Measurements from ENCODE around the gene PRLR.
"Not testable (repeated sequence)": the region's sequence is repeated elsewhere in the genome, so short reads cannot be mapped to it uniquely, and the experiment has no call there.

PRLR gene

GRCh38 chr5:35230038-35230611, at the start of gene PRLR:
PRLR (minus strand) TSS chr5:35230487; CDS start chr5:35089620, 140,867 bp downstream.
- no peak for DNase-seq

DNA sequence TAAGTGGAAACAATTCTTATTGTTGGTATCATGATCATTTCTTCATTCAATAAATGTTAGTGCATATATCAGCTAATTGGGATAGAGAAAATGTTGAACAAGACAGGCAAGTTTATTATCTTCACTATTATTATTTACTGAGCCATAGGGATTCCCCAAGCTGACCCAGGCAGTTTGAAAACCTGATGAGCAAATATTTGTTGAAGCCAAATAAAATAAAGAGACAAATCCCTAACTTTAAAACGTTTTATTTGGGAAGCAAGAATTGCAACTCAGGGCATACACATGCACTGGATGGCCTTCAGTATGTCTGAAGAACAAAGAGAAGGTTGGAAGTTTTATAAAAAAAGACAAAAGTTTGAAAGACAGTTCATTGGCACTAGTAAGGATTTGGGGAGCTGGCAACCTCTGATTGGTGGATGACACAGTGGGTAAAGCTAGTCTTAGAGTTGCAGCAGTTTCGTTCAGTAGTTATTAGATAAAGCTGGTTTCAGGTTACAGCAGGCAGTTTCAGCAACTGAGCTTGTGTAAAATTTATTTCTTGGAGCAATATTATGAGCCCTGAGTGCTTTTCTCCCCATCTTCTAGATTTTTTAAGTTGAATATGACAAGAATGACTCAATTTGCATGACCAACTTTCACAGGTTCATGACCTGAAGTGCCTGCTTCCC, 44.7 kb upstream of the PRLR start:
- DNase-seq: no peak

- no peak for DNase-seq
These were observed 38.7 kb upstream of the PRLR start for GRCh38 chr5:35269006-35269405.

- DNase-seq: no peak
These were observed 36.0 kb upstream of the PRLR start for GRCh38 chr5:35266276-35266675.

- no peak for DNase-seq
These were observed 34.2 kb upstream of the PRLR start for GRCh38 chr5:35264509-35264908.

DNA sequence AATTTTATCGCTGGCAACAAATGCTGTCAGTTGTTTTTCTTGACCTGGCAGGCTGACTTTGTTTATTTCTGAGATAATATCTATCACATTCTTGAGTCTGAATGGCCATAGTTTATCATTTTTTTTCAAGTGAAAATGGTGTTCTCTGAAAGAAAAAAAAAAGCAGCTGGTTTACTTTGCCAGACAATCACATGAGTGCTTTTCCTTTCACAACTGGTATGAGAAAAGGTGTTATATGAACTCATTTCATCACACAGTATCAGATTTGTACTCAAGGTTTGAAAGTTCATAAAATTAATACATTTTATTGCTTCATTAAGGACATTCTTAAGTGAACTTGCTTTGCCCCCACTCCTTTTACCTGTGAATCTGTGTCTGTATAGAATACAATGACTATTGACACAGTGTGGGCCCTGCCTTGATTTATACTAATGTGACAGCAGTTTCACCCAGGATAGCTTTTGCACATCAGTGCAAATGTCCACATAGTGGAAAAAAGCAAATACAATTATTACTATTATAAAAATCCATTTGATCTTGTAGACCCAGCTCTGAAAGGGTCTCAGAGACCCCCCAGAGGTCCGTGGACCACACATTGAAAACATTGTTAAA, 33.1 kb upstream of the PRLR start:
- no peak for DNase-seq

DNA sequence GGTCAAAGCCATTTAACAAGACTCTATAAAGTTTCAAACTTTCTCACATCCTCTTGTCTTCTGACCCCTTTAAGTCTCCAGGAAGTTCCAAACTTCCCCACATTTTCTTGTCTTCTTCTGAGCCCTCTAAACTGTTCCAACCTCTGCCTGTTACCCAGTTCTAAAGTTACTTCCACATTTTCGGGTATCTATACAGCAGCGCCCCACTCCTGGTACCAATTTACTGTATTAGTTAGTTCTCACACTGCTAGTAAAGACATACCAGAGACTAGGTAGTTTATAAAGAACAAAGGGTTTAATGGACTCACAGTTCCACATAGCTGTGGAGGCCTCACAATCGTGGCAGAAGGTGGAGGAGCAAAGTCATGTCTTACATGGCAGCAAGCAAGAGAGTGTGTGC, 23.3 kb upstream of the PRLR start:
- DNase-seq: no peak

DNA sequence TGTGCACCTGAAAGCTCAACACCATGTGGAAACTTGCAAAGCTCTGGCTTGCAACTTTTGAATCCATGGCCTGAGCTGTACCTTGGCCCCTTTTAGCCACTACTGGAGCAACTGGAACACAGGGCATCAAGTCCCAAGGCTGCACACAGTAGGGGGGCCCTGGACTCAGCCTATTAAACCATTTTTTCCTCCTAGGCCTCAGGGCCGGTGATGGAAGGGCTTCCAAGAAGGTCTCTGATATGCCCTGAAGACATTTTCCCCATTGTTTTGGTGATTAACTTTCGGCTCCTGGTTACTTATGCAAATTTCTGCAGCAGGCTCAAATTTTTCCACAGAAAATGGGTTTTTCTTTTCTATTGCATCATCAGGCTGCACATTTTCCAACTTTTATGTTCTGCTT, 22.7 kb upstream of the PRLR start:
- no peak for DNase-seq

DNA sequence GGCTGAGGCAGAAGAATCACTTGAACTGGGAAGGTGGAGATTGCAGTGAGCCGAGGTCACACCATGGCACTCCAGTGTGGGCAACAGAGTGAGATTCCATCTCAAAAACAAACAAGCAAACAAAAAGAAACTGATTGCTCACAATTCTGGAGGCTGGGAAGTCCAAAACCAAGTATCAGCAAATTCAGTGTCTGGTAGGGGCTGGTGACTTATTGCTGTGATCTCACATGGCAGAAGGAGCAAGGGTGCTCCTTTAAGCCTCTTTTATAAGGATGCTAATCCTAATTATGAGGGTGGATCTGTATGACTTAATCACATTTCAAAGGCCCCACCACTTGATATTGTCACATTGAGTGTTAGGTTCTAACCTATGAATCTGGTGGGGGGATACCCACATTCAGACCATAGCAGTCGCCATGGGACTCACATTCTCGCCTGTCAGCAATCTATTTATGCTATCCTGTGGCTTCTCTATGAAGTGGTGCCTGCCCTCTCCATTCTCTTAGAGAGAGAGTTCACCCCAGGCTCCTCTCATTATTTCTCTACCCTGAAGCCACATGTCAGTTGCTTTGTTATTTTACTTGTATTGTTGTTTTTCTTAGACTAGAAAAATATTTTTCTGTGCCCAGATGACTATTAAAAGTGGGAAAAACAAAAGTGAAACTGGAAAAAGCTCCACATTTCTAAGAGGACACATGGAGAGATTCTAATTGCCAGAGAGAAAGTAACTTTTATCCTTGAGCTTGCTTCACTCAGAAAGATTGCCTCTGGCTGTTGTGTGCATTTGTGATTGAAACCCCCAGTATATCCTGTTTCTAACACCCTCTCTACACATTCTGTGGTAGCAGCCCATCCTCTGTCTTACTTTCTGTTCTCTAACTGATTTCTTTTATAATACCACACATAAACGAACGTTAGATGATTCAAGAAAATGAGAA, 18.8 kb upstream of the PRLR start:
- no peak for DNase-seq

GRCh38 chr5:35247648-35248034, 17.4 kb upstream of the PRLR start:
- DNase-seq: peak; percentile 57

GRCh38 chr5:35246900-35247647, 16.8 kb upstream of the PRLR start:
- no peak for DNase-seq

DNA sequence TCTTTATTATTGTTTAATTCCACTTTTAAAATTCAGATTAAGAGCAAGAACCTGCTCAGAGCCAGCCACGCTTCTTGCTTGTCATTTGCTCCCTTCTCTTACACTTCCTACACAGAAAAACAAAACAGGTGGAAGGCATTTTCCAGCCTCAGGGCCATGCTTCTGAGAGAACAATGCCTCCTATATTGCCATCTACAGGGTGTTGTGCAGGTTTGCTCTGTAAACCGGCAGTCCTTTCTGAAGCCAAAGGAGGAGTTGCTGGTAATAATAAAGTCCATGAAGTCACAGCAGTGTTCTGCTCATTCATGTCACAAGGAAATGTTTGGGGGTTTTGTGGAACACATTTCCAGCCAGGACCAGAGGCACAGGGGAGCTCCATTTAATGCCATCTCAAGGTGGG, 16.1 kb upstream of the PRLR start:
- no peak for DNase-seq

- DNase-seq: not testable (repeated sequence)
These were observed 15.1 kb upstream of the PRLR start for GRCh38 chr5:35245371-35245770.

- no peak for DNase-seq
These were observed 13.9 kb upstream of the PRLR start for GRCh38 chr5:35244171-35244570.

- DNase-seq: no peak
These were observed 12.5 kb upstream of the PRLR start for GRCh38 chr5:35242702-35243258.

DNA sequence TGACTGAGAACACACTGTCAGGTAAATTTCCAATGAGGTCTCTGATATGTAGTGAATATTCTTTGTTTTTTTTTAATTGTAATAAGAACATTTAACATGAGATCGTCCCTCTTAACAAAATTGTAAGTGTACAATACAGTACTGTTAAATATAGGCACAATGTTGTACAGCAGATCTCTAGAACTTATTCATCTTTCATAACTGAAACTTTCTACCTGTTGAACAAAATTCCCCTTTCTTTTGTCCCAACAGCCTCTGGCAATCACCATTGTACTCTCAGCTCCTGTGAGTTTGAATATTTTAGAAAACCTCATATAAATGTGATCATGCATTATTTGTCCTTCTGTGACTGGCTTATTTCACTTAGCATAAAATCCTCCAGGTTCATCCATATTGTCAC, 10.6 kb upstream of the PRLR start:
- no peak for DNase-seq

GRCh38 chr5:35239911-35240610, 9.8 kb upstream of the PRLR start:
- no peak for DNase-seq

- no peak for DNase-seq
These were observed 9.2 kb upstream of the PRLR start for GRCh38 chr5:35239476-35239875.

DNA sequence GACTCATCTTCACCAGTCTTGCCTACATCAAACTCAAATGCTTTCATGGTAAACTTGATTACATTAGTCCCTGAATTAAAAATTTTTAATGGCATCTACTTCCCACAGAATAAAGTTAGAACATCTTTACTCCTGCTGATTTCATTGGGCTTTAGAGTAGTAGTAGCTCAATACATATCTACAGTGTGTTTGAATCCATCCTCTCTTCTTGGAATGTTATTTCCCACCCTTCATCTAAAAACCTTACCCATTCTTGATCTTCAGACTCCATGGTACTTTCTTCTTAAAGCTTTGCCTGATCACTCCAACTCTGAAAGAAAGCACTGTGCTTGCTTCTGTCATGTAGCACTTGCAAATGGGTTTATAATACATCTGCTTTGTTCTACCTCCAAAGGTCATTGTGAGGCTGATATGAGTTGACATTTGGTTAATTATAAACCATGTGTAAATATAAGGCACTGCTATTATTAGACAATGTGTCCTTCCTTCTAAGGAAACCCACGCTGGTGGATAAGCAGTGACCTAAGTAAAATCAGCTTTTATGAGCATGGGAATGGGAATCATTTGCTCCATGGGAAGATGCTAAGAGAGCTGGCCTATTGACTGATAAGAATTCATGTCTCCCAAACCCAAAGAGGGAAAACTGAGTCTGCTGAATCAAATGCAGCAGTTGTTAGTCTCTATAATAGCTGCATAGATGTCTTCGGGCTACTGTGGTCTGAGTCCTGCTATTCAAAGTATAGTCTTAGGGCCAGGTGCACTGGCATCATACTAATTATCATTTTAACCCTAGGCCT, 7.5 kb upstream of the PRLR start:
- no peak for DNase-seq

DNA sequence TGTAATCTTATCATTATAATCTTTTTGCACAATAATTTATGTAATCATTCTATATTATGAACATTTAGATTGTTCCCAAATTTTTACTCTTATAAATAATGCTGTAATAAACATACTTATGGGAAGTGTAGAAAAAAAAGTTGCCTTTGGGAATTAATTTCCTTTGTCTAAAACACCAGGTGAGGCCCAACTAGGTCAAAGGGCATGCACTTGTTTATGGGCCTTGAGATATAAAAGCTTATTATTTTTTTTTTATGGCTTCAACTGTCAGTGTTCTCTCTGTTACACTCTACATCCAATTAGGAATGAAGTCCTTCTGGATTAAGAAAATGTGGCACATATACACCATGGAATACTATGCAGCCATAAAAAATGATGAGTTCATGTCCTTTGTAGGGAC, 6.5 kb upstream of the PRLR start:
- no peak for DNase-seq

- no peak for DNase-seq
These were observed 3.3 kb upstream of the PRLR start for GRCh38 chr5:35233601-35234000.
